ENCODE results near the gene NEMP1.
"Not testable (repeated sequence)": the region's sequence is repeated elsewhere in the genome, so short reads cannot be mapped to it uniquely, and the experiment has no call there.

Gene NEMP1

GRCh38 chr12:57090490-57090889 lies 11.9 kb upstream of the NEMP1 start:
- DNase-seq, result no peak

GRCh38 chr12:57089271-57090245 lies 11.0 kb upstream of the NEMP1 start:
- DNase-seq, result no peak

DNA sequence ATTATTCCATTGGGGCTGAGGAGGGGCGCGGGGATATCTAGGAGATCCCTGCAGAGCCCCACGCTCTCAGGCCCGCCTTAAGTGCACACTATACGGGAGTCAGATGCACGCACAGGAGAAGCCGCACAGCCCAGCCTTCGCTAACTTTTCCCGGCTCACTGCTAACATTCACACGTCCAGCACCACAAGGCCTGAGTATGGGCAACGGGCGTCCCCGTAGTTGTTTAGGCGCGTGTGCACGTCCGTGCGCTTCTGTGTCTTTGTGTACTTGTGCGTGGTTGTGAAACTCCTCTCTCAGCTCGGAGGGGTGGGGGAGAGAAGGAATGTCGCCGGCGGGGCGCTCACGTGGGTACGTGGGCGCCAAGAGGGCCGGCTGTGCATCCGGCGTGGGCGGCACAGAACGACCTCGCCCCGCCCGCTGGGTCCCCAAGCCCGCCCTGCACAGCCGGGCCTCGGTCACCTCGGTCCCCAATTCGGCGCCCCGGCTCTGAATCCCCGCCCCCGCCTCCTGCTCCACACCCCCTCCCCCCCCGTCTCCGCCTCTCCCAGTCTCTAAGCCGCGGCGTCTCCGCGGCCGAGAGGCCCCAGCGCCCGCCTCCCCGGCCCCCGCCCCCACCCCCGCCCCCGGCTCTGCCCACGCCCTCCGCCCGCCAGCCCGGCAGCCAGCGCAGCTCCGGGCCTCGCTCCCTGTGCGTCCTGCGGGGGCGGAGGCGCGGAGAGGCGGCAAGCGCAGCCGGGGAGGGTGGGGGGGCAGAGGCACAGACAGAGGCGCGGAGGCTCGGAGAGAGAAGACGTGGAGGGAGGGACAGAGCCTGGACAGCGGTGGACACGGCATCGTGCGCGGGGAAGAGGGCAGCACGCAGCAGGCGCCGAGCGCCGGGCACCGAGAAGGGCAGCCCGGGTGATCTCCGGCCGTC lies 10.0 kb upstream of the NEMP1 start, which contains the start of gene NAB2:
NAB2 (plus strand) TSS at position 761 of the 917 bp plus-strand sequence. CDS start 158 bp downstream, outside the sequence.
- DNase-seq, result peak; percentile 58

DNA sequence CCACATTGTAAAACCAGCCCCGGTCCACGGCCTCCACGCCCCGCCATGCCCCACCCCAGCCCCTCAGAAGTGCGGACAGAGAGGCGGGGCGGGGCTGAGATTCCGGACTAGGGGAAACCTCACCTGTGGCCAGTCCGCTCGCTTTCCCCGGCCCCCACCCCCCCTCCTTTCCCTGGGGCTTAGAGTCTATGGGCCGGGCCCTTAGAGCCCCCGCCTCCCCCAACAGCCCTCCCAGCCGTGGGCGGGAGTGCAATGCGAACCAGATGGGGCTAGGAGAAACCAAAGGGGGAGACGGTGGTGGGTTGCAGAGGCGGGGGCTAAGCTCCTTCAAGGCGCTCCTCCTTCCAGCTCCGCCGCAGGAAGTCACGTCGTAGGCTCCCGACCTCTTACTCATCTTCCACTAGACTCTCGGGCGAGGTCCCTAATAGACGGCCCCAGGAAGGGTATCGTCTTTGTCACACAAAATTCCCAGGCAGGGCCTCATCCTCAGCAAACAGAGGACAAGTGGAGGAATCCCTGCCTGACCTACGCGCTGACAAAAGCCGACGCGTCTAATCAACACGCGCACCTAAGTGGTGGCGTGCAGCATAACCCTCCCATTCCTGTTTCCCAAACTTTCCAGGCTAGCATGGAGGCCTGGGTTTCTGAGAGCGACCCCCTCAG lies 9.2 kb upstream of the NEMP1 start:
- DNase-seq, result no peak

DNA sequence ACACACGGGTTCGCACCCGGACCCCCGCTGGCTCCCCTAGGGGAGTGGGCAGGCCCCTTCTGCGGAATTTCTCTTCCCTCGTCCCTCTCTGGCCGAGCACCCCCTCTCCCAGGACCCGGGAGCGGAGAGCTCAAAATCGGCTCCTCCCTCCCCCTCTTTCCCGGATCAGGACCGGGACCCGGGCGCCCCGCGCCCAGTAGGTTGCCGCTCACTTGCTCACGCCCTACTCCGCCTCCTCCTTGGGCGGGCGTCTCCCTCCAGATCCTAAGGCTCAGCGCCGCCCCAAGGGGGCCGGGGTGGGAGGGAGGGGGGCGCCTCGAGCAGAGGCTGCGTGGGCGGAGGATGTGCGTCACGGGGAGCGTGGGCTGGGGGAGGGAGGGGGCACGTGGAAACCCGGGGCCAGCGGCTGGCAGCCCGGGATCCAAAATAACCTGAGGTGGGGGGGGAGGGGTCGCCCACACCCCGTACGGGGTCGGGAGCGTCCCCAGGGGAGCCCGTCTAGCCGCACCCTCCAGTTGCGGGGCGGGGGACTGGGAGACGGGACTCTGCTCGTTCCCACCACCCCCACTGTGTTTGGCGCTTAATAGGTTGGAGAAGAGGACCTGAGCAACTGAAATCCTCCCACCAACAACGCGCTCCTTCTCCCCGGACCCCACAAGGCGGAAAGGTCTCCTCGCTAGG lies 8.6 kb upstream of the NEMP1 start:
- DNase-seq, result no peak

DNA sequence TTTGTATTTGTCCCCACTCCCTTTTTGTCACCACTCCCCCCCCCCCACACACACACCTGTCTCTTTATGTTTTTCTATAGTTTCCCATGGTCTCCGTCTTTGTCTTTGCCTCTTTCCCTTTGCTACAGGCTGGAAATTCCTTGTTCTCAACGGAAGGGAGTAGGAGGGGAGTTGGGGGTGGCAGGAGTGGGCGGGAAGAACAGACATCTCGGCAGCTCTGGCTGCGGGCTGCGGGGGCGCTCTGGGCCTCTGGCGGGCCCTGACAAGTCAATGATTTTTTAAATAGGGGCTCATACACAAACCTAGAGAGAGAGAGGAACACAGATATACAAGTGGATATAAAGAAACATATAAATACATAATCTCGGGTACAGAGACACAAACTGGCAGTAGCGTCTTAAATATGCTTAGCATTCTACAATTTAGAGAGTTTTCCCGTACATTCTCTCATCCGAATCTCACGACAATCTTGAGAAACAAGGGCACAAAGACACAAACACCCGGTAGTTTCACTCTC lies 8.0 kb upstream of the NEMP1 start:
- DNase-seq, result peak; percentile 8

DNA sequence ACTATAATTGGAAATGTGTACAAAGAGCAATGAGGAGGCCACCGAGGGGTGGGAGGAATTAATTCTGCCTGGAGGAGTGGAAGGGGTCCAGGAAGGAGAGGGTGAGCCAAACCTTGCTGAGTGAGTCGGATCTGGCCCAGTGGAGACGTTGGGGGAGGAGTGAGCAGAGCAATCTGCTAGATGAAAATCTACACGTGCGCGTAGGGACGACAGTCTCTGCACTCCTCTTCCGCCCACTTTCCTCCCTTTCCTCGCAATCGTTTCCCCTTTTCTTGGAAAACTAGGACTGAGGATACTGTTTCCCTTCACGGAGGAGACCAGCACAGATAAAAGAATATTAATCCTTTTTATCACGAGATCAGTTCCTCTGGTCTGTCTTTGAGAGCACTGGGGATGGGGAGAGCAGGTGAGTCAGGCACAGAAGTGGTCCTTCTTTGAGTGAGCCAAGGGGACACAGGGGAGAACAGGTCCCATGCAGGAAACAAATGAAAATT lies 7.5 kb upstream of the NEMP1 start:
- DNase-seq, result no peak

GRCh38 chr12:57080855-57081254 lies 2.3 kb upstream of the NEMP1 start:
- no peak for DNase-seq

GRCh38 chr12:57079821-57080220 lies 1.2 kb upstream of the NEMP1 start:
- no peak for DNase-seq

GRCh38 chr12:57073566-57074450 lies 4.8 kb downstream of the NEMP1 start:
- DNase-seq, result not testable (repeated sequence)

GRCh38 chr12:57072661-57073060 lies 5.9 kb downstream of the NEMP1 start:
- no peak for DNase-seq

DNA sequence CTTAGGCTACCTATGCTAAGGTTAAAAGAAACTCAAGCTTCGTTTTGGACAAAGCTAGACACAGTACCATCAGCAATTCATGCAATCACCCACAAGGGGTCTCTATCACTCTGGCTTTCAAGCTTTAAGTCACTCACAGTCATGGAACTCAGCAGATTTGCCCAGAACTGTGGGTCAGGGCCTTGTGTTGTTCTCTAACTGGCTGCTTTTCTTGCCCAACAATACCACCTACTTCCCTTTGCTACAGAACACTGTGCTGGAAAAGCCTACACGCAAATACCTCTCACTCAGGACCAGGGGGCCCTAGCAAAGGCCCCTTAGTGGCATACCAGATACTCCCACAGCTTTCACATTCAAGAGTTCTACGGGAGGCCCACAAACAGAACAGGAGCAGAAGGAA lies 9.1 kb downstream of the NEMP1 start:
- DNase-seq, result peak; percentile 50

- DNase-seq, result no peak
Measured at GRCh38 chr12:57066245-57066644, 12.3 kb downstream of the NEMP1 start.

DNA sequence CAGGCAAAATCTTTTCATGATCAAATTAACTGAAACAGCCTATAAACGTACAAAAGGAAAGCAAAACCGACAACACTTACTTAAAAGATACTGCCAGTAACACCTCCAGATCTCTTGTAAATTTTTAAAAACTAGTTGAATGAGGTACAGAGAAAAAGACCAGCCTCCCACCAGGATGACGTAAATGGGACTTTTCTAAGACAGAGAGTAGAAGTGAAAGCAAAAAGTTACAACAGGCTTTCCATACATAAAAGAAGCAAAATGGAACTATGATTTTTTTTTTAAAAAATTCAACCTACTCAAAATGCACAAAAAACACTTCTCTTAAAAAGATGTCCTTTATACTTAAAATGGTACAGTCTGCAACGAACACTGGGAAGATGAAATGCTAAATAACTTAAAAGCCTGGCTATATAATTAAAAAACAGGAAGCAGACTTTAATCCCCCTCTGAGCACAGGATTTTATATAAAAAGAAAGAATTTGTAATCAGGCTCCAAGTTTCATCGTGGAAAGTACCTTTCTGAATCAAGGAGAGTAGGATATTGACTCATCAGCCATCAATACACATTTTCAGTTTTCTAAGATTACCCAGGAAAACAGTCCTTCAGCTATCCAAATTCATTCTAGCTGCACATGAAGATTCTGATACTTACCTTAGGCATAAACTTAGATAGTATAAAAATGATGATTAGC lies 14.5 kb downstream of the NEMP1 start:
- DNase-seq, result no peak

DNA sequence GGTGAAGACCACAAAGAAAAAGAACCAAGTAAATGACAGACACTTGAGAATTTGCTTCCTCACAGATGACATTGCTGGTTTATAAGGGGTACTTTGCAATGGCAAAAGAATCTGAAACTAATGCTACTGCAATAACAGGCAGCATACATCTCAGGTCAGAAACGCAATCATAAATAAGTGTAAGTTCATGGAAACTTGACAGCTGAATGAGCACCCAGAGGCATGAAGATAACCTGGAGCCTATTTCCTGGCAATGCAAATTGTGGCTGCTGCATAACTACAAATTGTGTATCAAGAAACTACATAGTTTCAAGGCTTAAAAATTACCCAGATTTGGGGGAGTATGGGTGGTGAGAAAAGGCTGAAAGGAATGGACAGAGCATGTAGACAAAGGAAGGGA lies 20.1 kb downstream of the NEMP1 start:
- no peak for DNase-seq

GRCh38 chr12:57057067-57057751 lies 21.4 kb downstream of the NEMP1 start:
- DNase-seq, result no peak

DNA sequence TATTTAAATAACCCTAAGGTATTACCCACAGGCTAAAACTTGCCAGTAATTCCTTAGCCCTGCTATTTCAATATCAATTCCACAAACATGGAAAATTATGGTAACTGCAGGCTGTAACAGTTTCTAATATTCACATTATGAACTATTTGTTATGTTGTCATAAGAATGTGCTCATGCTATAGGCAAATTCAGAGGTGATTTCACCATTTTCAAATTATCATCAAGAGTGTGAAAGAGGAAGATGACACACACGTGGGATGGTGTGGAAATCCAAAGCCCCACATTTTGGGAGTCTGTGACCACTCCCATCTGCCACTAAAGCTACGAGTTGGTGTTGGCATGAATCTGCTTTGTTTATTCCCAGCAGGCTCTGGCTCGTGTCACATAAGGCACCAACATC lies 22.8 kb downstream of the NEMP1 start:
- no peak for DNase-seq

- not testable (repeated sequence) for DNase-seq
Measured at GRCh38 chr12:57053901-57054300, 24.7 kb downstream of the NEMP1 start.

DNA sequence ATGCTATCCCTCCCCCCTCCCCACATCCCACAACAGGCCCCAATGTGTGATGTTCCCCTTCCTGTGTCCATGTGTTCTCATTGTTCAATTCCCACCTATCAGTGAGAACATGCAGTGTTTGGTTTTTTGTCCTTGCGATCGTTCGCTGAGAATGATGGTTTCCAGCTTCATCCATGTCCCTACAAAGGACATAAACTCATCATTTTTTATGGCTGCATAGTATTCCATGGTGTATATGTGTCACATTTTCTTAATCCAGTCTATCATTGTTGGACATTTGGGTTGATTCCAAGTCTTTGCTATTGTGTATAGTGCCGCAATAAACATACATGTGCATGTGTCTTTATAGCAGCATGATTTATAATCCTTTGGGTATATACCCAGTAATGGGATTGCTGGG lies 25.4 kb downstream of the NEMP1 start:
- not testable (repeated sequence) for DNase-seq

DNA sequence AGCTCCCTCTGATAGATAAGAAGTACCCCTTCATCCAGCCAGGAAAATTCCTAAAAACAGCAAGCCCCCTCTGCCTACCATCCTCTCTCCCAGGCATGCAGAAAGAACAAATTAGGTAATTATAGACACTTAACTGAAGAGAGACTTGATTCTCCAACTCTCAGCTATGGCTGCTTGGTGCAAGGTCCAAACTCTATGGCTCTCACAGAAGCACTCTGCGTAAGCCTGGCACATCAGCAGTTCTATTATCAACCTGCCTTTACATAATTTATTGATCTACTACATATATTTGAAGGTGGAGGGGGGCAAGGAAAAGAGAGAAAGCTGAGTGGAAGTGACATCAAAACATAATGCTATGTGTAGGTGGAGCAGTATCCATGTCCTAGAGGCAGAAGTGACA lies 27.6 kb downstream of the NEMP1 start:
- no peak for DNase-seq
